ENCODE measurements around the gene GOLGA6L10. TPM values are rescaled to one million over a fixed set of nuclear protein-coding genes. Genes with fewer than 3 reads are reported as not detected.
"Not testable (repeated sequence)": the region's sequence is repeated elsewhere in the genome, so short reads cannot be mapped to it uniquely, and the experiment has no call there.

GOLGA6L10 gene
- total and polyA plus RNA-seq, 2 donors from 2014 or later = 0.45 to 2.5 TPM

GRCh38 chr15:82303956-82304777 is 45.1 kb downstream of the GOLGA6L10 start:
- no peaks in the 10 kb centered on the region for H3K27me3 ChIP-seq (ENCODE audit: control insufficient read depth, insufficient read depth, low read length)
- no peak overlapping the region for H3K9ac ChIP-seq (ENCODE audit: low read length in 3 of 3)
- no peaks in the 10 kb centered on the region for H3K4me1 ChIP-seq (ENCODE audit: control insufficient read depth in 2 of 3, insufficient read depth in 2 of 3, low read depth in 1 of 3, low read length in 3 of 3)
- no peak overlapping the region for H3K27ac ChIP-seq (ENCODE audit: low read depth in 2 of 2, low read length in 2 of 2)
- intact Hi-C loops (cut with DNase I) = no loop called here
- H3K9me3 ChIP-seq (ENCODE audit: control insufficient read depth in 2 of 3, insufficient read depth in 1 of 3, low read length in 3 of 3) = no peaks in the 10 kb centered on the region
- TF ChIP-seq, protein P1, sequence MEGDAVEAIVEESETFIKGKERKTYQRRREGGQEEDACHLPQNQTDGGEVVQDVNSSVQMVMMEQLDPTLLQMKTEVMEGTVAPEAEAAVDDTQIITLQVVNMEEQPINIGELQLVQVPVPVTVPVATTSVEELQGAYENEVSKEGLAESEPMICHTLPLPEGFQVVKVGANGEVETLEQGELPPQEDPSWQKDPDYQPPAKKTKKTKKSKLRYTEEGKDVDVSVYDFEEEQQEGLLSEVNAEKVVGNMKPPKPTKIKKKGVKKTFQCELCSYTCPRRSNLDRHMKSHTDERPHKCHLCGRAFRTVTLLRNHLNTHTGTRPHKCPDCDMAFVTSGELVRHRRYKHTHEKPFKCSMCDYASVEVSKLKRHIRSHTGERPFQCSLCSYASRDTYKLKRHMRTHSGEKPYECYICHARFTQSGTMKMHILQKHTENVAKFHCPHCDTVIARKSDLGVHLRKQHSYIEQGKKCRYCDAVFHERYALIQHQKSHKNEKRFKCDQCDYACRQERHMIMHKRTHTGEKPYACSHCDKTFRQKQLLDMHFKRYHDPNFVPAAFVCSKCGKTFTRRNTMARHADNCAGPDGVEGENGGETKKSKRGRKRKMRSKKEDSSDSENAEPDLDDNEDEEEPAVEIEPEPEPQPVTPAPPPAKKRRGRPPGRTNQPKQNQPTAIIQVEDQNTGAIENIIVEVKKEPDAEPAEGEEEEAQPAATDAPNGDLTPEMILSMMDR (IDR thresholded peaks at IDR 0.05; ENCODE audit: borderline replicate concordance, extremely low read depth, insufficient read depth) = no peak
- peak in 2 of 5 donors; percentile 6 to 38 for DNase-seq
- no peaks in the 10 kb centered on the region for H3K36me3 ChIP-seq (ENCODE audit: control insufficient read depth in 2 of 3, insufficient read depth in 3 of 3, low read length in 3 of 3)
- no peak for FAIRE-seq
- H3K4me3 ChIP-seq (ENCODE audit: low read length in 3 of 3) = no peak overlapping the region

DNA sequence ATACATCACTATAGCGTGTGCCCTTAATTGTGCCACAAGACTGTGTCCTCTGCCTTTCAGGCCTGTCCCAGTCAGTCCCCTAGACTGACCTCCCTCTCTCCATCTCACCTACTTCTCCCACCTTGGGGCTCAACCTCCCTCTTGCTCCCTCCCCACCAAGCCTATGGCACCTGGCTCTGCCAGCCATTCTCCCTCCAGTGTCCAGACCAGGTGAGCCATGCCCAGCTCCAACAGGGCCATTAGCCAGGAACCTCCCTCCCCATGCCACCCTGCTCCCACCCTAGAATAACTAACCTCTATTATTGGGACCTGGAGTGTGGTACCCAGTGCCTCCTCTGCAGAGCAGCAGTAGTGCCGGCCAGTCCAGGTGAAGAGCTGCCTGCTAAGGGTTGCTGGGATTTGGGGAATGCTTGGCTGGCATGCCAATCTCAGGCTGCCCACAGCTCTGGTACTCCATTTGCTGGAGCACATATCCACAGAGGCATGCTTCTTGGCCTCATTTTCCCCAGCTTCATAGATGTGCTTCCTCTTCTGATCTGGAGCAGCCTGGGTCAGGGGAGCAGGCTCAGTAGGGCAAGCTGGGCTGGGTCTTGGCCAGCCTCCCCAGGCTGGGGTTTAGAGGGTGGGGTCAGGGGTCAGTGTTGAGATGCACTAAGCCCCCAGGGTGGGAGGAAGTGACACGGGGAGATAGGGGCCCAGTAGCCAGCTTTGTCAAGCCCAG is 47.8 kb downstream of the GOLGA6L10 start:
- no peaks in the 10 kb centered on the region for H3K36me3 ChIP-seq (ENCODE audit: control insufficient read depth in 2 of 3, insufficient read depth in 3 of 3, low read length in 3 of 3)
- H3K27me3 ChIP-seq (ENCODE audit: control insufficient read depth, insufficient read depth, low read length) = no peaks in the 10 kb centered on the region
- TF ChIP-seq, protein P1 (IDR thresholded peaks at IDR 0.05; ENCODE audit: borderline replicate concordance, extremely low read depth, insufficient read depth) = no peak
- no peak for FAIRE-seq
- H3K9me3 ChIP-seq (ENCODE audit: control insufficient read depth in 2 of 3, insufficient read depth in 1 of 3, low read length in 3 of 3) = no peaks in the 10 kb centered on the region
- no peak overlapping the region for H3K27ac ChIP-seq (ENCODE audit: low read depth in 2 of 2, low read length in 2 of 2)
- no peak overlapping the region for H3K4me3 ChIP-seq (ENCODE audit: low read length in 3 of 3)
- intact Hi-C loops (cut with DNase I) = no loop called here
- H3K9ac ChIP-seq (ENCODE audit: low read length in 3 of 3) = no peak overlapping the region
- DNase-seq = no peak
- no peaks in the 10 kb centered on the region for H3K4me1 ChIP-seq (ENCODE audit: control insufficient read depth in 2 of 3, insufficient read depth in 2 of 3, low read depth in 1 of 3, low read length in 3 of 3)

DNA sequence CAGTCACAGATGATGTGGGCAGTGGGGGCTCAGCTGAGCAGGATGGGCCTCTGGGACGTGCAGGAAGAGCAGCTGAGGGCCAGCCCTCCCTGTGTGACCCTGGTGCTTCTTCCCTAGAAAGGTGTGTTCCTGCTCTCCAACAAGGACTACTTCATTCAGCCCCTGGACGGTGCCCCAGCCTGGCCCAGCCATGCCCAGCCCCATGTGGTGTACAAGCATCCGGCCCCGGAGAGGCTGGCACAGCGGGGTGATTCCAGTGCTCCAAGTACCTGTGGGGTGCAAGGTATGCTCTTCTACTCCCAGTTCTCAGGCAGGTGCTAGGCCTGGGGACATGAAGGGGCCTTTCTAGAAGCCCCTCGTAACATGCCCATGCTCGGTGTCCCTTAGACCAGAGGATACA is 48.4 kb downstream of the GOLGA6L10 start:
- TF ChIP-seq, protein P1 (IDR thresholded peaks at IDR 0.05; ENCODE audit: borderline replicate concordance, extremely low read depth, insufficient read depth) = no peak
- no peaks in the 10 kb centered on the region for H3K27me3 ChIP-seq (ENCODE audit: control insufficient read depth, insufficient read depth, low read length)
- intact Hi-C loops (cut with DNase I) = no loop called here
- no peaks in the 10 kb centered on the region for H3K36me3 ChIP-seq (ENCODE audit: control insufficient read depth in 2 of 3, insufficient read depth in 3 of 3, low read length in 3 of 3)
- H3K9me3 ChIP-seq (ENCODE audit: control insufficient read depth in 2 of 3, insufficient read depth in 1 of 3, low read length in 3 of 3) = no peaks in the 10 kb centered on the region
- FAIRE-seq = no peak
- DNase-seq = peak in 1 of 5 donors; percentile 4
- no peak overlapping the region for H3K9ac ChIP-seq (ENCODE audit: low read length in 3 of 3)
- H3K4me1 ChIP-seq (ENCODE audit: control insufficient read depth in 2 of 3, insufficient read depth in 2 of 3, low read depth in 1 of 3, low read length in 3 of 3) = no peaks in the 10 kb centered on the region
- H3K4me3 ChIP-seq (ENCODE audit: low read length in 3 of 3) = no peak overlapping the region
- H3K27ac ChIP-seq (ENCODE audit: low read depth in 2 of 2, low read length in 2 of 2) = no peak overlapping the region

GRCh38 chr15:82300326-82300725 is 48.9 kb downstream of the GOLGA6L10 start:
- DNase-seq; H3K9ac ChIP-seq (ENCODE audit: low read length in 3 of 3); intact Hi-C loops (cut with DNase I); H3K27ac ChIP-seq (ENCODE audit: low read depth in 2 of 2, low read length in 2 of 2); FAIRE-seq; H3K36me3 ChIP-seq (ENCODE audit: control insufficient read depth in 2 of 3, insufficient read depth in 3 of 3, low read length in 3 of 3); H3K27me3 ChIP-seq (ENCODE audit: control insufficient read depth, insufficient read depth, low read length); H3K9me3 ChIP-seq (ENCODE audit: control insufficient read depth in 2 of 3, insufficient read depth in 1 of 3, low read length in 3 of 3); H3K4me1 ChIP-seq (ENCODE audit: control insufficient read depth in 2 of 3, insufficient read depth in 2 of 3, low read depth in 1 of 3, low read length in 3 of 3); H3K4me3 ChIP-seq (ENCODE audit: low read length in 3 of 3): not testable (repeated sequence)

DNA sequence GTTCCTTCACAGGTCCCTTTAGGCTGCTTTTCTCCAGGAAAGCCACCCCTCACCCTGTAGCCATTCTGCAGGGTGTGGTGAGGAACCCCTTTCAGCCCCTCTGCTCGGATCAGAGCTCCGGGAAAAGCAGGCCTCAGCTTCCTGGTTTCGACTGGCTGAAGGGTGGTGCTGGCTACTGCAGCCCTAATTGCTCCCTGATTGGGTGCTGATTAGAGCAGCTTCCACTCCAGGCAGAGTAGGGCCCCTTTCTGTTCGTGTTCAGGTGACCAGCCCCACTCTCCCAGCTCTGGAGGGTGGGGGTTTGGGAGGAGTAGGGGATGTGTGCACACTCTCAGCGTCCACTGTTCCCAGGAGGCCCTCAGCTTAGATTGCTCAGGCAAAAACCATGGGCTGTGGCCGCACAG is 49.8 kb downstream of the GOLGA6L10 start:
- DNase-seq; intact Hi-C loops (cut with DNase I); H3K4me1 ChIP-seq (ENCODE audit: control insufficient read depth in 2 of 3, insufficient read depth in 2 of 3, low read depth in 1 of 3, low read length in 3 of 3); FAIRE-seq; H3K36me3 ChIP-seq (ENCODE audit: control insufficient read depth in 2 of 3, insufficient read depth in 3 of 3, low read length in 3 of 3); H3K9me3 ChIP-seq (ENCODE audit: control insufficient read depth in 2 of 3, insufficient read depth in 1 of 3, low read length in 3 of 3); H3K27me3 ChIP-seq (ENCODE audit: control insufficient read depth, insufficient read depth, low read length); H3K4me3 ChIP-seq (ENCODE audit: low read length in 3 of 3); H3K9ac ChIP-seq (ENCODE audit: low read length in 3 of 3); H3K27ac ChIP-seq (ENCODE audit: low read depth in 2 of 2, low read length in 2 of 2): not testable (repeated sequence)
